ENCODE results near the gene MGMT.

Gene MGMT

DNA sequence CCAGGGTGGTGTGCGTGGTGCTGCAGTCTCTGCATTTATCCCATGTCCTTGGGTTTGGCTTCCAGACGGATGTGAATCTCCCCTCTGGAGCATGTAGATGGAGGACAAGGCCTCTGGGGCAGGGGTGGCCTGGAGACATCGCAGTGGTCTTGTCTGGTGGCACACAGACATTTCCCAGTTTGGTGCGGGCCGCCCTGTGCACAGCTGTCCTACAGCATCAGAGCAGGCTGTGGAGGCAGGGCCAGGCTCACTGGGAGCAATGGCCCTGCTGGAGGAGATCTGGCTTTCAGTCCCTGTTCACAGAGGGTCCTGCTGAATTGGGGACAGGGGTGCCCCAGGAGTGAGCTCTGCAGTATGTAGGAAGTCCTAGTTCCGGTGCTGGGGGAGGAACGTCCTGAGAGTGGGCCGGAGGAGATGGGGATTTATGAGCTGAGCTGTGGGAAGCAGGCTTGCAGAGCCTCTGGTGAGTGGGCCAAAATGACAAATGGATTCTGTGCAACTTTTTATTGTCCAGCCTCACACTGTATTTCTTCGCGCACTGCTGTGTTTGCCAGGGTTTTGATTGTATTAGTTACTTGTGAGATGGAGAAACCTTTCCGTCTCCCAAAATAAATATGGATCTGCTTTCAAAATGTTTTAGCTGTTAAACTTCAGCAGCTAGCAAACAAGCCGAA, 40.3 kb downstream of the MGMT start:
- no peak for DNase-seq (ENCODE audit: low read depth)
- H3K4me3 ChIP-seq (ENCODE audit: low read length): no peak overlapping the region
- TF ChIP-seq CTCF (IDR thresholded peaks at IDR 0.05; ENCODE audit: insufficient read depth, low read depth, low read length, missing control alignments): no peak

DNA sequence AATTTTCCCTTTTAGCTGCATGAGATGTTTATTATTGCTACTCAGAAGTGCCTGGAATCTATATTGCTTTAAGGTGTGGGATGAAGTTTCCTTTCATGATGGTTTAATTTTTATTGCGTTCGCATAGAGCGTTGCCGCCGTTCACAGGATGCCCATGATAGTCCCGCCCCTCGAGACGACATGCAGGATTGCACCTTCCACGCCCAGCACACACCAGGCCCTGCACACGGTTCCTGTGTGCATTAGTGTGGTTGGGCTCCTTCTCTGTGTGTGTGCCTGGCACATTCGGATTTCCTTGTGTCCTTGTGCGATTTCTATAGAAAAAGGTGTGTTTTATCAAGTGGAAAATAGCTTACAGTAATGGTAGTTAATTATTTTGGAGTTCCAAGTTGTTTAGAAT, 42.1 kb downstream of the MGMT start:
- H3K4me3 ChIP-seq (ENCODE audit: low read length): no peak overlapping the region
- DNase-seq (ENCODE audit: low read depth): no peak
- TF ChIP-seq CTCF (IDR thresholded peaks at IDR 0.05; ENCODE audit: insufficient read depth, low read depth, low read length, missing control alignments): no peak

DNA sequence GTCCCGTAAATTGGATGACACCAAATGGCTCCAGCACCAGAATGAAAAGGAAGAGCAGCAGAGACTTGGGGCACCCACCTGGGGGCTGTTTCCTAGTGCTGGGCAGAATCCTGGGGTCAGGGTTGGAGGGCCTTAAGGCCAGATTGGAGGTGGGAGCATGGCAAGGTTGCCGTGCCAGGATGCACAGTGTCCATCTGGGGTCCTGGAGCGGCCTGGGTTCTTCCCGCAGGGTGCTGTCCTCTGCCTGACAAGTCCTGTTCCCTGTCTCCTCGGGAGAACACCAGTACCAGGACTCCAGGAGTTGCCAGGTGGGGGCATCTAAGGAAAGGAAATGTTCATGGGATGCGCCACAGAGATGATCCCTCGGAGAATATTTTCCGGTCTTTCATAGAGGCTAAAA, 42.8 kb downstream of the MGMT start:
- no peak overlapping the region for H3K4me3 ChIP-seq (ENCODE audit: low read length)
- no peak for TF ChIP-seq CTCF (IDR thresholded peaks at IDR 0.05; ENCODE audit: insufficient read depth, low read depth, low read length, missing control alignments)
- no peak for DNase-seq (ENCODE audit: low read depth)

DNA sequence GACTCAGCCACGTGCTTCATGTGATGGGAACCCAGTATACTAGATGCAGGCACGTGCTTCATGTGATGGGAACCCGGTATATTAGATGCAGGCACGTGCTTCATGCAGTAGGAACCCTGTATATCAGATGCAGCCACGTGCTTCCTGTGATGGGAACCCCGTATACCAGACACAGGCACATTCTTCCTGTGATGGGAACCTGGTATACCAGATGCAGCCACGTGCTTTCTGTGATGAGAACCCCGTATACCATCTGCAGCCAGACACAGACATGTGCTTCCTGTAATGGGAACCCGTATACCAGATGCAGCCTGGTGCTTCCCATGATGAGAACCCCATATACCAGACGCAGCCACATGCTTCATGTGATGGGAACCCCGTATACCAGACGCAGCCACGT, 44.0 kb downstream of the MGMT start:
- no peak for DNase-seq (ENCODE audit: low read depth)
- no peak for TF ChIP-seq CTCF (IDR thresholded peaks at IDR 0.05; ENCODE audit: insufficient read depth, low read depth, low read length, missing control alignments)
- no peak overlapping the region for H3K4me3 ChIP-seq (ENCODE audit: low read length)

- no peak for DNase-seq (ENCODE audit: low read depth)
- no peak for TF ChIP-seq CTCF (IDR thresholded peaks at IDR 0.05; ENCODE audit: insufficient read depth, low read depth, low read length, missing control alignments)
- H3K4me3 ChIP-seq (ENCODE audit: low read length): no peak overlapping the region
These were observed 44.7 kb downstream of the MGMT start for GRCh38 chr10:129511758-129512157.

GRCh38 chr10:129513312-129513711, 46.3 kb downstream of the MGMT start:
- no peak for DNase-seq (ENCODE audit: low read depth)
- no peak overlapping the region for H3K4me3 ChIP-seq (ENCODE audit: low read length)
- no peak for TF ChIP-seq CTCF (IDR thresholded peaks at IDR 0.05; ENCODE audit: insufficient read depth, low read depth, low read length, missing control alignments)
